Caco-2 (cell line): ENCODE results near the gene MYH7. TPM values are rescaled to one million over a fixed set of nuclear protein-coding genes. Genes with fewer than 3 reads are reported as not detected.

Experiments used
- BruUV-seq: library from RNA; stranded (reverse); fragments of 400-500 nt; replicated peaks from 2 replicates; lab custom pipeline; 2021; lab: Mats Ljungman, UMichigan
- CTCF ChIA-PET: fragments of 300-600 bp; sonication (Branson Sonifier 250); formaldehyde crosslinking; loops from one replicate; lab custom pipeline; 2022; ENCODE audit warnings: antibody characterized with exemption; lab: Charles Lee
- POLR2A ChIA-PET: fragments of 300-600 bp; sonication (Branson Sonifier 250); formaldehyde crosslinking; loops from one replicate; lab custom pipeline; 2022; ENCODE audit warnings: antibody characterized with exemption; lab: Charles Lee
- DNase-seq, 2 experiments: peaks; one replicate each; pipeline versions ENCODE4 v3.0.0 to v3.0.0-alpha.2; 2020 to 2022
- H3K27me3 ChIP-seq: replicated peaks from 2 replicates; pipeline ENCODE4 v1.6.0; 2011; ENCODE audit warnings: low read length; ENCODE audit not compliant: control insufficient read depth, insufficient read depth
- H3K36me3 ChIP-seq: 2 replicates; pipeline ENCODE4 v1.5.1; 2011; ENCODE audit warnings: low read length; ENCODE audit not compliant: control insufficient read depth, insufficient read depth
- H3K4me1 ChIP-seq: fragments of 250-450 bp; sonication (Bioruptor Pico); 2 replicates; pipeline ENCODE4 v1.5.1; 2020; ENCODE audit warnings: mild to moderate bottlenecking
- H3K4me3 ChIP-seq: 2 replicates; pipeline ENCODE4 v1.5.1; 2011; ENCODE audit warnings: low read depth, mild to moderate bottlenecking, control low read depth, low read length
- H3K9me3 ChIP-seq: fragments of 250-450 bp; sonication (Bioruptor Pico); 2 replicates; pipeline ENCODE4 v1.5.1; 2020; ENCODE audit warnings: mild to moderate bottlenecking, moderate library complexity
- H3K27ac Mint-ChIP-seq: one replicate; pipeline ENCODE4 v1.8.0; 2022; ENCODE audit warnings: mixed read lengths; ENCODE audit not compliant: unreplicated experiment
- H3K27me3 Mint-ChIP-seq: one replicate; pipeline ENCODE4 v1.8.0; 2022; ENCODE audit warnings: mixed read lengths; ENCODE audit not compliant: insufficient read depth, unreplicated experiment
- H3K36me3 Mint-ChIP-seq: one replicate; pipeline ENCODE4 v1.8.0; 2022; ENCODE audit warnings: mild to moderate bottlenecking, mixed read lengths; ENCODE audit not compliant: insufficient read depth, unreplicated experiment
- H3K4me1 Mint-ChIP-seq: one replicate; pipeline ENCODE4 v1.8.0; 2022; ENCODE audit warnings: low read depth, mixed read lengths; ENCODE audit not compliant: unreplicated experiment
- H3K4me3 Mint-ChIP-seq: one replicate; pipeline ENCODE4 v1.8.0; 2022; ENCODE audit warnings: mild to moderate bottlenecking, moderate library complexity, mixed read lengths; ENCODE audit not compliant: unreplicated experiment
- H3K9me3 Mint-ChIP-seq: one replicate; pipeline ENCODE4 v1.8.0; 2022; ENCODE audit warnings: mixed read lengths; ENCODE audit not compliant: unreplicated experiment
- intact Hi-C: fragments of 100-400 bp; cut with micrococcal nuclease; formaldehyde crosslinking; loops from one replicate; pipeline ENCODE4 v1.10.0; 2022; ENCODE audit not compliant: unreplicated experiment
- total RNA-seq: library from RNA; stranded (reverse); gene quantifications from 2 replicates; pipeline ENCODE4 v1.2.3, GENCODE V29; 2022
- TF ChIP-seq, protein P1 (sequence below), 2 experiments: fragments of 200-600 bp in 1 of 2; IDR thresholded peaks; 1 replicate in 1 of 2; 2 replicates in 1 of 2; pipeline versions ENCODE4 v1.5.1 to v1.8.0; 2011 to 2022; ENCODE audit warnings: antibody characterized with exemption in 1 of 2, control low read depth in 1 of 2, inconsistent platforms in 1 of 2, low read depth in 1 of 2, low read length in 1 of 2, mild to moderate bottlenecking in 1 of 2, moderate library complexity in 1 of 2; ENCODE audit not compliant: insufficient read depth in 1 of 2, severe bottlenecking in 1 of 2, unreplicated experiment in 1 of 2

MYH7 gene
- total RNA-seq, 1 experiment from 2014 or later: not detected

DNA sequence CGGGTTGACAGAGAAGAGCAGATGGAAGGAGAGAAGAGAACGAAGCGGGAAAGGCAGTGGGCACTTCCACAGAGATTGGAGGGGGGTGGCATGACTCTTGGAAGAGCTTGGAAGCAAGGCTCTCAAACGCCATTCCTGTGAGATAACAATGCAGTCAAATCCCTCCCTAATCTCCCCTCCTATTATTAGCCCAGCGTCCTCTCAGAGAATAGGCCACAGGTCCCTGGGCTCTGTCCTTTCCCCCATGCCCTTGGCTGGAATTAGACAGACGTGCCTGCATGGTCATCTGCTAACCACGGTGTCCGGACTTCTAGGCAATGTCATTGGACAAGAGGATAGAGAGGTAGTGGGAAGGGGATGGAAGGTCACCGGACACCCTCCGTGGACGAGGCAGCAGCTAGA, 8.0 kb upstream of the MYH7 start:
- no peaks in the 10 kb centered on the region for H3K36me3 Mint-ChIP-seq
- peaks cover 3% of the 10 kb centered on the region for H3K27me3 Mint-ChIP-seq
- H3K9me3 Mint-ChIP-seq: no peaks in the 10 kb centered on the region
- Histone ChIP-seq H3K36me3 (no peaks in the 10 kb centered on the region), H3K27me3 (no peaks in the 10 kb centered on the region), H3K9me3 (no peaks in the 10 kb centered on the region), H3K4me1 (no peaks in the 10 kb centered on the region), H3K4me3 (no peak overlapping the region)
- H3K4me1 Mint-ChIP-seq: peaks cover 9% of the 10 kb centered on the region
- TF ChIP-seq, protein P1, sequence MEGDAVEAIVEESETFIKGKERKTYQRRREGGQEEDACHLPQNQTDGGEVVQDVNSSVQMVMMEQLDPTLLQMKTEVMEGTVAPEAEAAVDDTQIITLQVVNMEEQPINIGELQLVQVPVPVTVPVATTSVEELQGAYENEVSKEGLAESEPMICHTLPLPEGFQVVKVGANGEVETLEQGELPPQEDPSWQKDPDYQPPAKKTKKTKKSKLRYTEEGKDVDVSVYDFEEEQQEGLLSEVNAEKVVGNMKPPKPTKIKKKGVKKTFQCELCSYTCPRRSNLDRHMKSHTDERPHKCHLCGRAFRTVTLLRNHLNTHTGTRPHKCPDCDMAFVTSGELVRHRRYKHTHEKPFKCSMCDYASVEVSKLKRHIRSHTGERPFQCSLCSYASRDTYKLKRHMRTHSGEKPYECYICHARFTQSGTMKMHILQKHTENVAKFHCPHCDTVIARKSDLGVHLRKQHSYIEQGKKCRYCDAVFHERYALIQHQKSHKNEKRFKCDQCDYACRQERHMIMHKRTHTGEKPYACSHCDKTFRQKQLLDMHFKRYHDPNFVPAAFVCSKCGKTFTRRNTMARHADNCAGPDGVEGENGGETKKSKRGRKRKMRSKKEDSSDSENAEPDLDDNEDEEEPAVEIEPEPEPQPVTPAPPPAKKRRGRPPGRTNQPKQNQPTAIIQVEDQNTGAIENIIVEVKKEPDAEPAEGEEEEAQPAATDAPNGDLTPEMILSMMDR (IDR thresholded peaks at IDR 0.05; ENCODE audit: insufficient read depth in 1 of 2, low read depth in 1 of 2, low read length in 1 of 2, severe bottlenecking in 1 of 2, unreplicated experiment in 1 of 2): no peak
- H3K4me3 Mint-ChIP-seq: no peak overlapping the region
- ChIA-PET CTCF (interaction anchor here (1.3 kb wide), 1 partner anchor 35 kb away, joined by 3 read pairs; no protein-coding TSS in a partner anchor), POLR2A (no interaction called here)
- intact Hi-C loops: no loop called here
- H3K27ac Mint-ChIP-seq: no peak overlapping the region
- no peak for DNase-seq
- no TSS peak for BruUV-seq

DNA sequence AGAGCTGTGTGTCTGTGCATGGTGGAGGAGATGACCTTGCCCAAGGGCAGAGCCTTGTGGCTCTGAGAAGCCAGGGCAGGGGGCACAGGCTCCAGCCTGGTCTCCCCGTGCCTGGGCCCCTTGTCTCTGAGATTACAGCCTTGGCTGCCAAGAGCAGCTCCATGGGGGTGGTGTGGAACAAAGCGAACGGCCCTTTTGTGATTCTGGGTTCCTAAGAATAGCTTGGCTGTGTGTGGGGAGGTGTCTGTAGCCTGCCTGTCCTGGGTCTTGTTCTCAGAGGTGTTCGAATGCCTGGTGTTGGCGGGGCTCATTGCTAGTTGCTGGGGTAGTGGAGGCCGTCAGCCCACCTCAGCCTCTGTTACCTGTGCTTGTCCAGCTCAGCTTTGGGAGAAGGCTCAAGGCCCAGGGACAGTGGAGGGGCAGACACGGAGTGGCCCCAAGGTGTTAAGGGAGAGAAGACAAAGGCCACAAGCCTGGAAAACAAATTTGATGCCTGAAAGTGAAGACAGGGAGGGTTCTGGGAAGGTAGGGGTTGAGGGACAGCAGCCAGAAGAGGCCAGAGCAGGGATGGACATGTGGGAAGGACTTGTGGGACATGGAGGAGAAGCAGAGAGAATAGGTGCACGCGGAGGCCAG, 7.4 kb upstream of the MYH7 start:
- H3K27me3 ChIP-seq: no peaks in the 10 kb centered on the region
- BruUV-seq: no TSS peak
- ChIA-PET POLR2A (no interaction called here), CTCF (interaction anchor here (1.3 kb wide), 1 partner anchor 36 kb away, joined by 3 read pairs; no protein-coding TSS in a partner anchor)
- no peak overlapping the region for H3K4me3 ChIP-seq
- TF ChIP-seq, protein P1 (IDR thresholded peaks at IDR 0.05; ENCODE audit: insufficient read depth in 1 of 2, low read depth in 1 of 2, low read length in 1 of 2, severe bottlenecking in 1 of 2, unreplicated experiment in 1 of 2): no peak
- Mint-ChIP-seq H3K4me3 (no peak overlapping the region), H3K27ac (no peak overlapping the region), H3K4me1 (peaks cover 6% of the 10 kb centered on the region), H3K9me3 (no peaks in the 10 kb centered on the region), H3K36me3 (no peaks in the 10 kb centered on the region), H3K27me3 (peaks cover 3% of the 10 kb centered on the region)
- DNase-seq: no peak
- intact Hi-C loops: no loop called here
- no peaks in the 10 kb centered on the region for H3K4me1 ChIP-seq
- H3K36me3 ChIP-seq: no peaks in the 10 kb centered on the region
- no peaks in the 10 kb centered on the region for H3K9me3 ChIP-seq

DNA sequence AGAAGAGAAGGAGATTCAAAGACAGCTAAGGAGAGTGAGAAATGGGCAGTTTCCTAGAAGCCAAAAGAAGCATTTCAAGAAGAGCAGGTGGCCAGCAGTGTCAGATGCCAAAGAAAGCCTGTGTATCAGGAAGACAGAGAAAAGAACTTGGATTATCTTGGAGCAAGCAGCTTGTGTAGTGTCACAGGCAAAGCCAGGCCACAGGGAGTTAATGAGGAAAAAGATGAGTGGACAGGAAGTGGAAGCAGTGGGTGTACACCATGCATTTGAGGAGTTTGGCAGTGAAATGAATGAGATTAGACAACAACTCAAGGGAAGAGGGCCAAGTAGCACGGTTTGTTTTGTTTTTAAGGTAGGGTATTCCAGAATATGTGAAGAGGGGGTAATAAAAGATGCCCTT, 5.6 kb upstream of the MYH7 start:
- no peaks in the 10 kb centered on the region for H3K36me3 ChIP-seq
- no peak overlapping the region for H3K27ac Mint-ChIP-seq
- no peaks in the 10 kb centered on the region for H3K27me3 ChIP-seq
- no peaks in the 10 kb centered on the region for H3K36me3 Mint-ChIP-seq
- H3K27me3 Mint-ChIP-seq: peaks cover 3% of the 10 kb centered on the region
- no peak for DNase-seq
- peaks cover under 1% of the 10 kb centered on the region for H3K4me1 ChIP-seq
- H3K4me1 Mint-ChIP-seq: no peaks in the 10 kb centered on the region
- POLR2A ChIA-PET: no interaction called here
- CTCF ChIA-PET: no interaction called here
- no peak overlapping the region for H3K4me3 ChIP-seq
- no TSS peak for BruUV-seq
- TF ChIP-seq, protein P1 (IDR thresholded peaks at IDR 0.05; ENCODE audit: insufficient read depth in 1 of 2, low read depth in 1 of 2, low read length in 1 of 2, severe bottlenecking in 1 of 2, unreplicated experiment in 1 of 2): no peak
- intact Hi-C loops: no loop called here
- H3K9me3 Mint-ChIP-seq: no peaks in the 10 kb centered on the region
- no peaks in the 10 kb centered on the region for H3K9me3 ChIP-seq
- H3K4me3 Mint-ChIP-seq: no peak overlapping the region
